GM12874 (cell line): ENCODE data around the gene ABR.

Experiments used
- CTCF ChIP-seq: IDR thresholded peaks from 2 replicates; pipeline ENCODE4 v1.5.1; 2011; ENCODE audit warnings: low read depth, mild to moderate bottlenecking, control low read depth, low read length, moderate library complexity; ENCODE audit not compliant: insufficient read depth

Gene ABR

DNA sequence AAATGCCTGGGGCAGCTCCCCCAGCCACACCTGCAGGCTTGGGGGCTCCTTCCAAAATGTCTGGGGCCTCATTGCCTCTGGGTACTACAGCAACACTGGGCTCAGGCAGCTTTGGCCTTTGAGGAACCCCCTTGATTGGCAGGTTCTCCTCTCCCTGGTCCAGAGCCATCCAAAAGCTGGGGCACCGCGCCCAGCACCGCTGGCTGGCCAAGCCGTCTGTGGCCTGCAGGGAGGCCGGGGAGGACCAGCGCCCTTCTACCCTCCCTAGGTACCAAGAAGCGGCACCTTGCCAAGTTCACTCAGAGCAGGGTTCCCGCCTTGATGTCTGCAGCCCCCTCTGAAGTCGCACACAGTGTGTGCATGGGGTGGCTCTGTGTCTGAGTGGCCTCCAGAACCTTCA, 152.7 kb downstream of the ABR start:
- no peak for TF ChIP-seq CTCF

- no peak for TF ChIP-seq CTCF
Observed at GRCh38 chr17:1026599-1026975, 153.2 kb downstream of the ABR start.

DNA sequence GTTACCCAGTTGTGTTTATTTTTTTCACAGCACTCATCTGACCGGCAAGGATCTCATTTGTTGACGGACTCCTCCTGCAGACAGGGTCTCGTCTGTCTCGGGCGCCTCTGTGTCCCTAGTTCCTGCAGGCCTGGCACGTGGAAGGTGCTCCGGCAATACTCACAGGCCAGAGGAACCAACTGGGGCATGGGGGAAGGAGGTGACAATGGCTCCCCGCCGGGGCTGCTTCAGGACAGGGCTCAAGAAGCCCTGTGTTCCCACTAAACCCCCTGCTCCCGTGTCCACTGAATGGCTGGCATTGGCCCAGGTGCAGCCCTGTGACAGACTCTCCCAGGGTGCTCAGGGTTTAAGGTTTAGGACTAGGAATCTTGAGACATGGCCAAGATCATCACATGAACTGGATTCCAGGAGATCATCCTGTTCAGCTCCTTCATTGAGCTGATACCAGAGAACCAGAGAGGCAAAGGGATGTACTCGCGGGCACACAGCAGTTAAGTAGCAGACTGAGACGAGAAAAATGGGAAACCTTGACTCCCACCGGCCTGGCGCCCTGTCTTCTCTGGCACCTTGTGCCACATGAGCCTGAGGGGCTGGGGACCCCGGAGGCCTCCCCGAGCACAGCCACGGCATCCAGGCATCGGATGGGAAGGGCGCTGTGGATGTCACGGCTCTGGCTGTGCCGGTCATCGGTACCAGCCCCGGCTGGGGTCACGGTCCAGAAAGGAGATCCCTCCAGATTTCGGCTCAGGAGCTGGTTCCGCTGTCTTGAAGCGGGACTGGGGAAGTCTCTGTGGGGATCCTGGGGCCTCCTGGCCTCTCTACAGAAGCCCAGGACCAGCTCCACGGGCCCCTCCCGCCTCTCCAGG, 153.8 kb downstream of the ABR start:
- no peak for TF ChIP-seq CTCF

DNA sequence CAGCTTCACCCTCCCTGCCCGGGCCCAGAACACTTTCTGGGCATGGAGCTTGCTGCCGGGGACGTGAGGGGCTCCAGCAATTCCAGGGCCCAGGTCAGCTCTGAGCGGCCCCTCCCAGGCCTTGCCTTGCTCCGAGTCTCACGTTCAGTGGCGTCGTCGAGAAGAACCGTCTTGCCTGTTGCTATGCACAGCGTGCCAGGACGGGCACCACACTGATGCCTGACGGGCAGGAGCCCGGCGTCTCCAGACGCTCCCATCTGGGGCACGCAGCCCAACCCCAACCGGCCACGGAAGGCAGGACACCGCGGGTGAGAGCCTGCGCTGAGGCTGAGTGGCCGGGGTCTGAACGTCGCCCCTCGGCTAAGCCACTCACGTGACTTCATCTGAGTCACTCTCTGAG, 155.7 kb downstream of the ABR start:
- TF ChIP-seq CTCF = no peak

DNA sequence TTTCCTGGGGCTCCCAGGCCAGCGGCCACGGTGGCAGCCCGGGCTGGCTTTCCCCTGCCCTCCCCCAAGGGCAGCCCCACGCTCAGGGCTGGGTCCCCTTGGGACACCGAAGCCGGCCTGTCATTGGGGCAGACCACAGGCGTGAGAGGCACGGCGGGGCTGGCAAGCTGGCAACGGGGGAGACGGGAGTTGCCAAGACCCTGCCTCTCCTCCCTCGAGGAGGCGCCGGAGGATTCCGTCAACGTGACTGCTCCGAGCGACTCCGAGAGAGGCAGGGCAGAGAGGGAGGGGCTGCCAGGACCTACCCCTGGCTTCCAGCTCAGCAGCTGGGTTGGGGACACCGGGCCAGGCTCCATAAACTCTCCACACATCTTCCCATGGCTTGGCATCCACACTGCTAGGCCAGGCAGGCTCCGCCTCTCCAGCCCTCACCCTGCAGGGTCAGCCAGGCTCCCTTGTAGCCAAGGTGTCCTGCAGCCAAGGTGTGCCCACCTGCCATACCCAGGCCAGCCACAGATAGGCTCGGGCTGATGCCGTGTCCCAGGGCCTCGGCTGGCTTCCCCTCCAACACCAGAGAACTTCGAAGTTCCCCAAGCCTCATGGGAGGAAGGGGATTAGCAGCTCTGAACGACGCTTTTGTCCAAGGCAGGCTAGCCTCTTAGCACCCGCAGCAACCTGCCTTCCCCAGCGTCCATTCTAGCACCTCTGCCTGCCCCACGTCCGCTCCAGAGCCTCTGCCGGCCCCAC, 157.3 kb downstream of the ABR start:
- no peak for TF ChIP-seq CTCF

GRCh38 chr17:1021147-1021546, 158.6 kb downstream of the ABR start:
- no peak for TF ChIP-seq CTCF

GRCh38 chr17:1019451-1019850, 160.3 kb downstream of the ABR start:
- TF ChIP-seq CTCF = no peak
